NCI-H2196 treated with DMSO at 0.1 percent for 48 hours (cell line): ENCODE measurements around the gene CHST11.

ENCODE experiments used
- DNase-seq: peaks from one replicate; lab custom pipeline; 2025; ENCODE audit not compliant: unreplicated experiment; lab: John Stamatoyannopoulos, UW

The CHST11 gene

GRCh38 chr12:104577581-104577981, 120.8 kb downstream of the CHST11 start:
- DNase-seq = no peak

- DNase-seq = no peak
Observed at GRCh38 chr12:104578453-104578852, 121.7 kb downstream of the CHST11 start.

GRCh38 chr12:104579718-104580495, 123.2 kb downstream of the CHST11 start:
- DNase-seq = no peak

- no peak for DNase-seq
Observed at GRCh38 chr12:104581005-104581570, 124.3 kb downstream of the CHST11 start.

GRCh38 chr12:104582739-104583138, 126.0 kb downstream of the CHST11 start:
- DNase-seq = no peak

GRCh38 chr12:104583301-104583700, 126.6 kb downstream of the CHST11 start:
- no peak for DNase-seq

- DNase-seq = no peak
Observed at GRCh38 chr12:104585448-104586055, 128.8 kb downstream of the CHST11 start.

GRCh38 chr12:104586351-104586919, 129.7 kb downstream of the CHST11 start:
- no peak for DNase-seq

GRCh38 chr12:104588047-104588920, 131.5 kb downstream of the CHST11 start:
- no peak for DNase-seq

GRCh38 chr12:104588921-104589590, 132.3 kb downstream of the CHST11 start:
- no peak for DNase-seq

- DNase-seq = no peak
Observed at GRCh38 chr12:104590022-104590421, 133.3 kb downstream of the CHST11 start.

GRCh38 chr12:104591257-104591885, 134.6 kb downstream of the CHST11 start:
- no peak for DNase-seq

GRCh38 chr12:104593482-104593881, 136.7 kb downstream of the CHST11 start:
- DNase-seq = no peak

GRCh38 chr12:104596134-104596799, 139.5 kb downstream of the CHST11 start:
- DNase-seq = no peak

- no peak for DNase-seq
Observed at GRCh38 chr12:104596898-104597843, 140.4 kb downstream of the CHST11 start.

GRCh38 chr12:104598342-104599271, 141.9 kb downstream of the CHST11 start:
- DNase-seq = no peak
